SK-N-SH (cell line): ENCODE data around the gene UBE3C.

Experiments used
- CTCF ChIP-seq: fragments of 200-600 bp; sonication (generic); IDR thresholded peaks from 2 replicates; pipeline ENCODE4 v1.6.1; 2017; ENCODE audit warnings: antibody characterized with exemption, mild to moderate bottlenecking, moderate library complexity
- EZH2phosphoT487 ChIP-seq: fragments of 200-600 bp; sonication (generic); IDR thresholded peaks from 2 replicates; pipeline ENCODE4 v1.6.1; 2017; ENCODE audit warnings: low read depth, mixed run types, mild to moderate bottlenecking, antibody characterized with exemption, moderate library complexity, borderline replicate concordance
- JUND ChIP-seq: IDR thresholded peaks from 2 replicates; pipeline ENCODE4 v1.4.0; 2012
- MAX ChIP-seq: IDR thresholded peaks from 2 replicates; pipeline ENCODE4 v1.4.0; 2012; ENCODE audit warnings: low read depth
- MXI1 ChIP-seq: IDR thresholded peaks from 2 replicates; pipeline ENCODE4 v1.6.1; 2012; ENCODE audit warnings: mild to moderate bottlenecking, low read depth, low read length, improper control_type of control experiment
- RAD21 ChIP-seq: IDR thresholded peaks from 2 replicates; pipeline ENCODE4 v1.6.1; 2012; ENCODE audit warnings: mild to moderate bottlenecking, low read length
- RCOR1 ChIP-seq: fragments of 150-350 bp; IDR thresholded peaks from 2 replicates; pipeline ENCODE4 v1.6.1; 2017; ENCODE audit warnings: antibody characterized with exemption, low read length
- SIN3A ChIP-seq: IDR thresholded peaks from 2 replicates; pipeline ENCODE4 v1.6.1; 2012; ENCODE audit warnings: low read depth, mild to moderate bottlenecking, low read length, moderate library complexity, borderline replicate concordance
- TAF1 ChIP-seq: IDR thresholded peaks from 2 replicates; pipeline ENCODE4 v1.6.1; 2012; ENCODE audit warnings: low read depth, mild to moderate bottlenecking, low read length, moderate library complexity, borderline replicate concordance
- USF1 ChIP-seq: IDR thresholded peaks from 2 replicates; pipeline ENCODE4 v1.4.0; 2012; ENCODE audit warnings: low read depth, borderline replicate concordance
- USF2 ChIP-seq: fragments of 150-350 bp; IDR thresholded peaks from 2 replicates; pipeline ENCODE4 v1.6.1; 2017; ENCODE audit warnings: antibody characterized with exemption, low read length, low read depth, borderline replicate concordance

GRCh38 chr7:157263156-157263555 lies 124.4 kb downstream of the UBE3C start:
- no peak for TF ChIP-seq JUND
- TF ChIP-seq SIN3A, result no peak
- no peak for TF ChIP-seq RAD21
- TF ChIP-seq CTCF, result no peak
- no peak for TF ChIP-seq EZH2phosphoT487
- TF ChIP-seq RCOR1, result no peak
- TF ChIP-seq USF1, result no peak
- no peak for TF ChIP-seq MAX
- no peak for TF ChIP-seq MXI1
- no peak for TF ChIP-seq TAF1
- TF ChIP-seq USF2, result no peak
